Measurements from ENCODE around the gene ACTR1A. TPM values are rescaled to one million over a fixed set of nuclear protein-coding genes. Genes with fewer than 3 reads are reported as not detected.
A peak's percentile ranks its signal among the peaks of the same experiment; 100 is the strongest.

The ACTR1A gene
- total RNA-seq, 1 experiment from 2014 or later = 82.1 TPM

DNA sequence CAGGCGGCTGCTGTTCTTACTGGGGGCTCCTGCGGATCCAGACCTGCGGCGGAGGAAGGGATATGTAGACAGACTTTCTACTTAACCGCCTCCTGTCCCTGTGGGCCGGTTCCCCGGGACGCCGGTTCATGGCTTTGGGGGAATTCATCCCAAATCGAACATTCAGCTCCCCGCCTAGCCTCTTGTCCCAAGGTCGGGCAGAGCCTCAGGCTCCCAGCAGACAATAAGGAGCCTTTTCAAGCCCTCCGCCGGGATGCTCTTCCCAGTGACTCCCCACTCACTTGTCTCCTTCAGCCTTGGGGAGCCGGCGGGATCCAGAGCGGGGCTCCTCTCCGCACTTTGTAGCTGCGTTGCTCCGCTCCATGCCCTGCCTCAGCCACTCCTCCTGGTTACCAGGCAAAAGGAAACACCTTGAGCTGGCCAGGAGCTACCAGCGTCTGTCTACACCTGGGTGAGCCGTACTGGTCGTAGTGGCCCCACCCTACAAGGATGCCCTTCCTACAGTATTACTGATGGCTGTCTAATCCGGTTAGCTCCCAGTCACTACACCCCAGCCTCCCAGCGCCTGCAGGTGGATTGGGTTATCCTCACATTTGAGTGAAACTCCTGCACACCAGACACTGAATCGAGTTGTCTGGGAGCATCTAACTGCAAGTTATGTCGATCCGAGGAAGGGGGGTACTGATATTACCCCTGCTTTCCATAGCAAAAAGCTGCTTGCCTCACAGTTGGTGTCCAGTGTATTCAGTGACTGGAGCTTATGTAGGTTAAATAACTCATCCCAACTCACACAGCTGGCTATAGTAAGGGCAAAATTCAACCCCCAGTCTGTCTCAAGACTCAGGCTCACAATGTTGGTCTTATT lies 51.2 kb downstream of the ACTR1A start, which contains the start of gene C10orf95:
Gene C10orf95 (minus strand): TSS at position 439 of the 865 bp plus-strand sequence. CDS start 450 bp downstream, outside the sequence.
- peaks cover 44 to 56% of the 10 kb centered on the region in 2 experiments for H3K4me1 Mint-ChIP-seq
- H4K5ac ChIP-seq (ENCODE audit: insufficient read length, low read depth, low read length) = no peak within 1 kb of the TSS
- H3K23me2 ChIP-seq (ENCODE audit: insufficient read length, low read depth, low read length, poor library complexity, severe bottlenecking) = peaks cover 11% of the 10 kb centered on the region
- no peak within 1 kb of the TSS for H4K8ac ChIP-seq (replicated peaks; ENCODE audit: insufficient read length, low read depth, low read length)
- H4K20me1 ChIP-seq (ENCODE audit: control insufficient read depth, insufficient read depth, insufficient read length) = no peaks in the 10 kb centered on the region
- H2AK5ac ChIP-seq (ENCODE audit: insufficient read length, low read length) = no peak within 1 kb of the TSS
- H3K79me2 ChIP-seq (ENCODE audit: insufficient read depth, low read length) = peaks cover 3% of the 10 kb centered on the region; the same call in 1 of the 2 replicates
- peaks cover 3% of the 10 kb centered on the region for H3K79me1 ChIP-seq (ENCODE audit: insufficient read depth, low read depth, low read length, poor library complexity, severe bottlenecking)
- H3K36me3 Mint-ChIP-seq (ENCODE audit: insufficient read depth in 1 of 3, low read depth in 3 of 3) = peaks cover 4 to 18% (median 7%) of the 10 kb centered on the region in 3 experiments
- H3K4me3 Mint-ChIP-seq = peak within 1 kb of the TSS; percentile 84 to 85
- no CpG with 5 or more reads among the region's 28 CpGs for WGBS (ENCODE audit: extremely low coverage, insufficient read length, low lambda C conversion rate)
- H3K4me2 ChIP-seq (ENCODE audit: insufficient read depth, insufficient read length, low read length) = peak within 1 kb of the TSS; percentile 92
- TF ChIP-seq, protein P1, sequence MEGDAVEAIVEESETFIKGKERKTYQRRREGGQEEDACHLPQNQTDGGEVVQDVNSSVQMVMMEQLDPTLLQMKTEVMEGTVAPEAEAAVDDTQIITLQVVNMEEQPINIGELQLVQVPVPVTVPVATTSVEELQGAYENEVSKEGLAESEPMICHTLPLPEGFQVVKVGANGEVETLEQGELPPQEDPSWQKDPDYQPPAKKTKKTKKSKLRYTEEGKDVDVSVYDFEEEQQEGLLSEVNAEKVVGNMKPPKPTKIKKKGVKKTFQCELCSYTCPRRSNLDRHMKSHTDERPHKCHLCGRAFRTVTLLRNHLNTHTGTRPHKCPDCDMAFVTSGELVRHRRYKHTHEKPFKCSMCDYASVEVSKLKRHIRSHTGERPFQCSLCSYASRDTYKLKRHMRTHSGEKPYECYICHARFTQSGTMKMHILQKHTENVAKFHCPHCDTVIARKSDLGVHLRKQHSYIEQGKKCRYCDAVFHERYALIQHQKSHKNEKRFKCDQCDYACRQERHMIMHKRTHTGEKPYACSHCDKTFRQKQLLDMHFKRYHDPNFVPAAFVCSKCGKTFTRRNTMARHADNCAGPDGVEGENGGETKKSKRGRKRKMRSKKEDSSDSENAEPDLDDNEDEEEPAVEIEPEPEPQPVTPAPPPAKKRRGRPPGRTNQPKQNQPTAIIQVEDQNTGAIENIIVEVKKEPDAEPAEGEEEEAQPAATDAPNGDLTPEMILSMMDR (conservative IDR thresholded peaks at IDR 0.05) = no peak
- H3K9me3 ChIP-seq (ENCODE audit: control insufficient read depth, low read depth, low read length) = no peaks in the 10 kb centered on the region
- H3K4ac ChIP-seq (ENCODE audit: low read depth, low read length) = no peak within 1 kb of the TSS
- H3K9me3 Mint-ChIP-seq = no peaks in the 10 kb centered on the region; a peak in 2 of 5 replicates
- H2BK15ac ChIP-seq (ENCODE audit: low read depth, low read length) = no peak within 1 kb of the TSS
- H3K18ac ChIP-seq (ENCODE audit: insufficient read length, low read depth, low read length) = no peak within 1 kb of the TSS
- H2BK120ac ChIP-seq (ENCODE audit: low read depth, low read length, poor library complexity, severe bottlenecking) = no peak within 1 kb of the TSS
- H3K23ac ChIP-seq (ENCODE audit: insufficient read length, low read depth, low read length) = no peak within 1 kb of the TSS
- DNase-seq = no peak
- no peak within 1 kb of the TSS for H2BK12ac ChIP-seq (ENCODE audit: insufficient read length, low read depth, low read length)
- no peak within 1 kb of the TSS for H2AFZ ChIP-seq (ENCODE audit: low read length)
- H3K27me3 Mint-ChIP-seq (ENCODE audit: low read depth) = no peaks in the 10 kb centered on the region; the same call in 1 of the 2 replicates
- 0 out of 2 replicates have a peak, but pooled peaks cover 2% of the 10 kb centered on the region for H3K27me3 ChIP-seq (ENCODE audit: insufficient read depth, low read length)
- peak within 1 kb of the TSS; percentile 2 for H3K9ac ChIP-seq (ENCODE audit: extremely low read depth, insufficient read length, low read length)
- H2BK20ac ChIP-seq (ENCODE audit: low read depth, low read length, poor library complexity, severe bottlenecking) = no peak within 1 kb of the TSS
- no peak within 1 kb of the TSS for H3K56ac ChIP-seq (ENCODE audit: insufficient read length, low read depth, low read length)
- H3K14ac ChIP-seq (ENCODE audit: insufficient read depth, low read length) = peak within 1 kb of the TSS; percentile 9; the same call in 1 of the 2 replicates
- peak within 1 kb of the TSS; percentile 44 to 67 (median 61); a peak in 3 of 7 replicates for H3K27ac Mint-ChIP-seq
- H3K27ac ChIP-seq (ENCODE audit: insufficient read length, low read depth, low read length) = no peak within 1 kb of the TSS
- H4K91ac ChIP-seq (ENCODE audit: insufficient read length, low read depth, low read length) = no peak within 1 kb of the TSS
- H3K4me1 ChIP-seq (ENCODE audit: insufficient read depth, low read length) = peaks cover 7% of the 10 kb centered on the region; the same call in 1 of the 2 replicates
- no peak within 1 kb of the TSS for H2BK5ac ChIP-seq (ENCODE audit: insufficient read length, low read length)
- H3T11ph ChIP-seq (ENCODE audit: low read length) = no peak within 1 kb of the TSS

Data from H9 (cell line).